GM10847 (cell line): ENCODE data around the gene ATAD3B.

ENCODE experiments used
- POLR2A ChIP-seq: IDR thresholded peaks from 2 replicates; pipeline ENCODE4 v1.6.1; 2011; ENCODE audit not compliant: insufficient read length; ENCODE audit errors: extremely low read depth

ATAD3B gene

GRCh38 chr1:1430992-1431844, 40.3 kb upstream of the ATAD3B start:
- TF ChIP-seq POLR2A: no peak

GRCh38 chr1:1431845-1432273, 39.7 kb upstream of the ATAD3B start:
- TF ChIP-seq POLR2A: no peak

GRCh38 chr1:1432274-1432950, 39.2 kb upstream of the ATAD3B start:
- TF ChIP-seq POLR2A: no peak

- no peak for TF ChIP-seq POLR2A
These were observed 38.4 kb upstream of the ATAD3B start for GRCh38 chr1:1432951-1433803.

GRCh38 chr1:1433804-1434130, 37.8 kb upstream of the ATAD3B start:
- TF ChIP-seq POLR2A: no peak

- TF ChIP-seq POLR2A: no peak
These were observed 37.3 kb upstream of the ATAD3B start for GRCh38 chr1:1434131-1434823.

- no peak for TF ChIP-seq POLR2A
These were observed 36.8 kb upstream of the ATAD3B start for GRCh38 chr1:1434824-1435105.

GRCh38 chr1:1435106-1435903, 36.3 kb upstream of the ATAD3B start, which contains the start of gene VWA1:
TSS of gene VWA1 (plus strand) at chr1:1435690. CDS start at chr1:1435749, 59 bp downstream.
- TF ChIP-seq POLR2A: no peak

- TF ChIP-seq POLR2A: no peak
These were observed 35.5 kb upstream of the ATAD3B start for GRCh38 chr1:1435911-1436629.

GRCh38 chr1:1436630-1437032, 34.9 kb upstream of the ATAD3B start:
- no peak for TF ChIP-seq POLR2A

- TF ChIP-seq POLR2A: no peak
These were observed 34.3 kb upstream of the ATAD3B start for GRCh38 chr1:1437033-1437903.

- no peak for TF ChIP-seq POLR2A
These were observed 33.6 kb upstream of the ATAD3B start for GRCh38 chr1:1437904-1438376.
